Panc1 (cell line): Measurements from ENCODE around the gene HOXA5. TPM values are rescaled to one million over a fixed set of nuclear protein-coding genes. Genes with fewer than 3 reads are reported as not detected.

Experiments
- ATAC-seq: fragments of 200-7000 bp; cut with Tn5 transposase; 2 replicates; pipeline ENCODE4 v1.9.1; 2020; ENCODE audit warnings: mild to moderate bottlenecking, moderate library complexity
- BruUV-seq: library from RNA; stranded (reverse); fragments of 400-500 nt; replicated peaks from 2 replicates; lab custom pipeline; 2021; lab: Mats Ljungman, UMichigan
- CTCF ChIA-PET: fragments of 300-600 bp; sonication (Branson Sonifier 250); formaldehyde crosslinking; loops from one replicate; lab custom pipeline; 2022; ENCODE audit warnings: antibody characterized with exemption; lab: Charles Lee
- POLR2A ChIA-PET: fragments of 300-600 bp; sonication (Branson Sonifier 250); formaldehyde crosslinking; loops from one replicate; lab custom pipeline; 2022; ENCODE audit warnings: antibody characterized with exemption; lab: Charles Lee
- DNase-seq: peaks from one replicate; pipeline ENCODE4 v3.0.0-alpha.2; 2010; ENCODE audit warnings: low read depth, low spot score
- H3K27ac ChIP-seq: 2 replicates; pipeline ENCODE4 v1.5.1; 2011; ENCODE audit warnings: mild to moderate bottlenecking, low read length, inconsistent platforms
- H3K27me3 ChIP-seq: fragments of 200-500 bp; sonication (Bioruptor generic); 2 replicates; pipeline ENCODE4 v1.6.0; 2014; ENCODE audit warnings: low read length, inconsistent platforms; ENCODE audit not compliant: control insufficient read depth, insufficient read depth
- H3K36me3 ChIP-seq: fragments of 200-500 bp; sonication (Bioruptor generic); 2 replicates; pipeline ENCODE4 v1.5.1; 2014; ENCODE audit warnings: inconsistent platforms, mild to moderate bottlenecking, low read length, moderate library complexity; ENCODE audit not compliant: control insufficient read depth, insufficient read depth
- H3K4me1 ChIP-seq: 2 replicates; pipeline ENCODE4 v1.5.1; 2011; ENCODE audit warnings: inconsistent platforms, mild to moderate bottlenecking, low read length, moderate library complexity; ENCODE audit not compliant: control insufficient read depth, insufficient read depth
- H3K4me3 ChIP-seq, 2 experiments: 2 replicates each; pipeline ENCODE4 v1.5.1; 2011 to 2012; ENCODE audit warnings: low read depth in 2 of 2, low read length in 2 of 2, mild to moderate bottlenecking in 2 of 2, inconsistent platforms in 1 of 2, moderate library complexity in 1 of 2
- H3K9me3 ChIP-seq: fragments of 200-500 bp; sonication (Bioruptor generic); 2 replicates; pipeline ENCODE4 v1.5.1; 2014; ENCODE audit warnings: low read depth, mild to moderate bottlenecking, inconsistent platforms, low read length, moderate library complexity; ENCODE audit not compliant: control insufficient read depth, insufficient read depth
- CTCF ChIP-seq: fragments of 450-650 bp; IDR thresholded peaks from 2 replicates; pipeline ENCODE4 v1.5.1; 2017; ENCODE audit warnings: mild to moderate bottlenecking
- POLR2AphosphoS5 ChIP-seq: IDR thresholded peaks from 2 replicates; pipeline ENCODE4 v1.6.1; 2012; ENCODE audit warnings: mild to moderate bottlenecking, low read depth, low read length, moderate library complexity
- REST ChIP-seq, 2 experiments: IDR thresholded peaks; 2 replicates each; pipeline ENCODE4 v1.6.1; 2011 to 2012; ENCODE audit warnings: low read depth in 2 of 2, control low read depth in 1 of 2, low read length in 1 of 2, mild to moderate bottlenecking in 1 of 2, moderate library complexity in 1 of 2; ENCODE audit not compliant: insufficient read depth in 1 of 2
- SIN3A ChIP-seq: IDR thresholded peaks from 2 replicates; pipeline ENCODE4 v1.6.1; 2012; ENCODE audit warnings: low read depth, mild to moderate bottlenecking, low read length, moderate library complexity, borderline replicate concordance; ENCODE audit not compliant: insufficient read depth
- TCF7L2 ChIP-seq: IDR thresholded peaks from 2 replicates; pipeline ENCODE4 v1.6.1; 2011; ENCODE audit warnings: mild to moderate bottlenecking, low read depth, low read length, inconsistent platforms
- in situ Hi-C: cut with HindIII; loops from 2 replicates; pipeline ENCODE4 v1.10.0; 2016; ENCODE audit warnings: low sequenced_read_pairs, low pct_unique_long_range_greater_than_20kb
- intact Hi-C: fragments of 100-400 bp; cut with micrococcal nuclease; formaldehyde crosslinking; loops from one replicate; pipeline ENCODE4 v1.10.0; 2022; ENCODE audit not compliant: unreplicated experiment
- total RNA-seq: library from RNA; stranded (reverse); gene quantifications from one replicate; pipeline ENCODE4 v1.2.1, GENCODE V29; 2021; ENCODE audit not compliant: unreplicated experiment

The HOXA5 gene
- total RNA-seq, 1 experiment from 2014 or later: 3.9 TPM

DNA sequence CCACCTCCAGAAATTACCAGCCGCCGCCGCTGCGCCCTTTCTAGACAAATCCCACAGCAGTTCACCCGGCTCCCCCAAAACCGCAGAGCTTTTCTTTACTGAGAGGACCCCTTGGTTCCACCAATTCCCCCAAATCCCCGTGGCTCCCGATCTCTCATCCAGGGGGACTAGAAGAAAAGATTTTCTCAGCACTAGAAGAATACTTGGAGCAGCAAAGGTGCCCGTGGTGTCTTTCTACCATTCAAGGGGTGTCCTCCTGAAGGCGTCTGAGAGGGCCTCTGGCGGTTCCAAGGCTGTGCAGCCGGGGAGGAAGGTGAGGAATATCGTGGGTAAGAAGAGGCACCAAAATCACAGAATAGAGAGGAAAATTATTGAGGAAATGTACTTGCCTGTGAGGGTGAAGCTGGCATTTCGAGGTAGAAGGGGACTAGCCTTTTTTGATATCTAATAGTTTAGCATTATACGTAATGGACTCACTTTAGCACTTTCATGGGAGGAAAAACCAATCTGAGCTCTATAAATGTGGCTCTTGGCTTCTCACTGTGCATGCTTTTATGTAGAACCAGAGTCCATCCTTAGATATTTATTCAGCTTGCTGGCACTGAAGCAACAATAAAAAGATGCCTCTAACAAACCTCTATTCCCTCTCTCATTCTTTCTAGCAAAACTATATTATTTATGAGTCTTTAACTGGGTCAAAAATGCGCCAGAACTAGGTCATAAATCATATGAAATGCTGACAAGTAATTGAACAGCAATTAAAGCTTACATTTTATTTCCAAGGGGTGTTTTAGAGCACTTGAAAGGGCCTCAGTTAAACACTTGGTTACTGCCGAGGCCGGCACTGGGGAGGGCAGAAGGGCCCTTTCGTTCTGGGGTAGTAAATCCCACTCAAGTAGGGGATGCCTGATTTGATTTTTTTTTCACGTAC lies 27.2 kb downstream of the HOXA5 start:
- ATAC-seq: no peak
- ChIA-PET CTCF (interaction anchor here (0.6 kb wide), 1 partner anchor 22 kb away, joined by 4 read pairs; no protein-coding TSS in a partner anchor), POLR2A (interaction anchor here (3.1 kb wide), 1 partner anchor 19 kb away, joined by 21 read pairs; the partner anchor contains the start of gene HOXA1)
- TF ChIP-seq CTCF (no peak), TCF7L2 (0 out of 2 replicates have a peak, but pooled peaks have one; percentile 45)
- BruUV-seq: TSS peak; percentile 77
- H3K36me3 ChIP-seq: no peaks in the 10 kb centered on the region
- H3K27me3 ChIP-seq: no peaks in the 10 kb centered on the region
- peak overlapping the region; percentile 60 to 92 for H3K4me3 ChIP-seq
- DNase-seq: no peak
- H3K27ac ChIP-seq: peak overlapping the region; percentile 99
- peaks cover 60% of the 10 kb centered on the region for H3K4me1 ChIP-seq
- H3K9me3 ChIP-seq: no peaks in the 10 kb centered on the region
- intact Hi-C loops: no loop called here
- in situ Hi-C loops: no loop called here

DNA sequence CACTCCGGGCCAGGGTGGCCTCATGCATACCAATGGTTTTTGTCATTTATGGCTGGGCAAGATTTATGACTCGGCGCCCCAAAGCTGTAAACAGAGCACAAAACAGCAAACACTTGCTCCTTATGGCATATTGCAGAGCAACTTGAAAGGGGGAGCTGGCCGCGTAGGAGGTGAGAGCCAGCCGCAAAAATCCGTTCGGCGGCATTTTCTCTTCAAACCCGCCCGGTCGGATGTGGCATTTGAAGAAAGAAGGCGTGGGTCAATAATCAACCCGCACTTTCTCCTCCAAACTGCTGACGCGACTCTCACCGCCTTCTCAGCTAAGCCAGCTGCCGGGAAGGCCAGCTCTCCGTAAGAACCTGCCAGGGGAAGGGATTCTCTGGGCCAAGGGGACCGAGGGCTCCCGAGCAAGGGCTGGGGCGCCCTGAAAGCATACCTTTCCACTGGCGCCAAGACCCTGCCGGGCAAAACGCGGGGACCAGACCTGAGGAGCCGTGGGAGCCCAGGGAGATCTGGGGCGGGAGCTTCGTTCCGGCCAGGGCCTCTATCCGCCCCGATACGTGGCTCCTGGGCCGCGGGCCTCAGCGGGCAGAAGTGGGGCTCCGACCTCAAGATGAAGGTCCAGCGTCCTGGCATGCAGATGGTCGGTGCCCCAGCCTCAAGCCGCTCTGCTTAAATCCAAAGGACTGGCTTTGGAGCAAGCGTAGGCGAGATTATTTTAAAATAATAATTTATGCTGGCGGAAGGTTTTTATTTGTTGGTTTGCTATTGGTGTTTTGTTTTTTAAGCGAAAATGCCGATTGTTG lies 28.1 kb downstream of the HOXA5 start:
- peaks cover 60% of the 10 kb centered on the region for H3K4me1 ChIP-seq
- TF ChIP-seq TCF7L2: peak; percentile 100
- peak; percentile 93 for TF ChIP-seq POLR2AphosphoS5
- peak; percentile 76 for TF ChIP-seq SIN3A
- TF ChIP-seq REST (IDR thresholded peaks at IDR 0.05; ENCODE audit: insufficient read depth in 1 of 2, low read depth in 2 of 2, low read length in 1 of 2): peak in 1 of 2 experiments; percentile 60; a peak in 2 of 4 replicates
- TF ChIP-seq CTCF: no peak
- H3K4me3 ChIP-seq: peak overlapping the region; percentile 60 to 92
- DNase-seq: no peak
- H3K27me3 ChIP-seq: no peaks in the 10 kb centered on the region
- BruUV-seq: no TSS peak
- no peaks in the 10 kb centered on the region for H3K9me3 ChIP-seq
- ChIA-PET CTCF (no interaction called here), POLR2A (interaction anchor here (0.5 to 3.1 kb wide), 3 partner anchors 18 to 823 kb away, joined by 3 to 21 read pairs (median 6); partner anchors contain the start of gene HOXA1)
- intact Hi-C loops (no loop called here), in situ Hi-C loops (no loop called here)
- H3K36me3 ChIP-seq: no peaks in the 10 kb centered on the region
- peak overlapping the region; percentile 99 for H3K27ac ChIP-seq
- ATAC-seq: peak; percentile 60
